H7 (cell line): ENCODE results near the gene MRPL14. TPM values are rescaled to one million over a fixed set of nuclear protein-coding genes. Genes with fewer than 3 reads are reported as not detected.

Source experiments
- DNase-seq: peaks from one replicate; pipeline ENCODE4 v3.0.0; 2012
- H3K27me3 ChIP-seq: 2 replicates; pipeline ENCODE4 v1.6.0; 2011; ENCODE audit warnings: mild to moderate bottlenecking, low read length; ENCODE audit not compliant: control insufficient read depth, insufficient read depth
- H3K36me3 ChIP-seq: replicated peaks from 2 replicates; pipeline ENCODE4 v1.5.1; 2011; ENCODE audit warnings: low read length; ENCODE audit not compliant: control insufficient read depth, insufficient read depth
- H3K4me3 ChIP-seq: 2 replicates; pipeline ENCODE4 v1.5.1; 2011; ENCODE audit warnings: low read depth, mild to moderate bottlenecking, control low read depth, low read length, moderate library complexity; ENCODE audit not compliant: insufficient read depth
- total RNA-seq: library from RNA; depleted of rRNA; stranded (reverse); fragments of >200 nt; shearing (Covaris generic); gene quantifications from 2 replicates; pipeline ENCODE4 v1.2.3, GENCODE V29; 2014

The MRPL14 gene
- total RNA-seq, 1 experiment from 2014 or later = 92.0 TPM

DNA sequence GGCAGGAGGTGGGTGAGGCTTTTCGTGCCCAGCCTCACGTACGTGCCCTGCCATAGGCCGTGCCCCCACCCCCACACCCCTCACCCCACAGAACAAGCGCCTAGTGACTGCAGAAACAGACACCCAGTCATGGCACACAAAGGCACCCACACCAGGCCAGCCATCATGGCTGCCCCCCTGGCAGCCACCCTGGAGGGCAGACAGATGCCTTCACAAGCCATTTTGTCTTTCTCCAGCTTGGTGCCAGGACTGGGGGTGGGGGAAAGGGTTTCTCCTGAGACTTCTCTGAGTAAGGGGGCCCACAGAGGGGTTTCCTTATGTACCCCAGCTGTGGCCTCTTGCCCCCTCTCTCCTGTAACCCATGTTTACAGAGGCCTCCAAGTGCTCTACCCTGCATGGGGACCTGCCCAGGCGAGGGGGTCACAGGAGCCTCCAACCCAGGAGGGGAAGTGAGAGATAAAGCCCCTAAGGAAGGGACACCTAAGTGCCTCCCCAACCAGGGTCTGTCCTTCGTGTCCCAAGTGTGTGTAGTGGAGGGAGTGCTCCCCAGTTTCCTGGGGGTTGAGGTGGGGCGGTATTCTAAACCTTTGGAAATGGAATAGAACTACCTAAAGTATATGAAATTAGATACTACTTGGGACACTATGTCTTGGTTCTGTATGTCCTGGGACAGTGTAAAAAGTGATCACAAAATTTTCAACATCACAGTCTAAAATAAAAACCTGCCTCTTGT lies 49.9 kb downstream of the MRPL14 start:
- DNase-seq = no peak
- no peak overlapping the region for H3K4me3 ChIP-seq
- no peaks in the 10 kb centered on the region for H3K36me3 ChIP-seq
- H3K27me3 ChIP-seq = peaks cover 6% of the 10 kb centered on the region

- peak; percentile 91 for DNase-seq
- peak overlapping the region; percentile 23 for H3K4me3 ChIP-seq
These were observed 50.7 kb downstream of the MRPL14 start for GRCh38 chr6:44076356-44077213.

DNA sequence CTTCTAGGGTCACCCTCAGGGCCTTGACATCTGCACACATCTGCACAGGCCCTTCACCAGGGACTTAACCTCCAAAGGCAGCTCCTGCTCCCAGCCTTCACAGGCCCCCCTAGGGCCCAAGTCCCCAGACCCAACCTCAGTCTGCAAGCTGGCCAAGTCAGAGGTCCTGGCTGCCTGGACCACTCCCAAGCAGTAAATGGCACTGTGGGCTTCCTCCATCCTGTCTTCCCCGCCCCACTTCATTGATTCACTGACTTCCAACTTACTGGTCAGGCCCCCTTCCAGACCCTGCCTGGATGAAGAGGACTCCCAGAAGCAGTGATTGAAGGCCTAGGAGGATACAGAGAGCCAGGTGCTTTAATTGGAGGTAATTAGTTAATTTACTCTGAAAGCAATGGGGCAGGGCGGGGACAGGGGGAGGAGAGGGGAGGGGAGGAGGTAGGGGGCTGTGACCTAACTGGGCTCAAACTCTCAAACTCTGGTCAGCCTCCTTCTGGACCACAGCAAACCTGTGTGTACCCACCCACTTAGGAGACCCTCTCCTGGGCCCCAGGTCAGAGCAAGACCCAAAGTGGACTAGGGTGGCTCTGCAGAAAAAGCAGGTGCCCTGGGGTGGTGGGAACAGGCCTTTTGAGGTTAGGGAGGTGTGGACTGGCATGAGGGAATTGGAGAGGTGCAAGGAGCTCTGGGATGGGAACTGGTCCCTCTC lies 51.5 kb downstream of the MRPL14 start:
- peaks cover 6% of the 10 kb centered on the region for H3K27me3 ChIP-seq
- peak; percentile 52 for DNase-seq
- H3K4me3 ChIP-seq = peak overlapping the region; percentile 23
- H3K36me3 ChIP-seq = no peaks in the 10 kb centered on the region

More at GRCh38 chr6:44076356-44077213, 50.7 kb downstream of the MRPL14 start:
- no peaks in the 10 kb centered on the region for H3K36me3 ChIP-seq
- H3K27me3 ChIP-seq = peaks cover 6% of the 10 kb centered on the region

GRCh38 chr6:44074813-44075646 lies 52.2 kb downstream of the MRPL14 start:
- no peaks in the 10 kb centered on the region for H3K36me3 ChIP-seq
- no peak overlapping the region for H3K4me3 ChIP-seq
- peak; percentile 52 for DNase-seq
- peaks cover 6% of the 10 kb centered on the region for H3K27me3 ChIP-seq

DNA sequence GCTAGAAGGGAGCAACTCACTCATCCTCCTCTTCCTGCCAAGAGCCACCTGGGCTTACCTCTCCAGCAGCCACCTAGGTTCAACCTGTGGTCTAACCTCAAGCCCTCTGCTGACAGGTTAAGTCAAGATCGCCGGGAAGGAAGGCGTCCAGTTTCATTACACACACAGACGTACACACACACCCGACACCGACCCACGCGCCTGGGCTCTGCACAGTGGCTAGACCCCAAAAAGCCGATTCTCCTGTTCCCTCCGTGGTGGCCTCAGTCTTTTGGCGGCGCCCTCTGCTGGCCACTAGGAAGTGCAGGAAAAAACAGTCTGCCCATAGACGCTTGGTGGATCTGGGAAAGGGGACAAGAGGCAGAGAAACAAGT lies 52.8 kb downstream of the MRPL14 start:
- Histone ChIP-seq H3K36me3 (no peaks in the 10 kb centered on the region), H3K4me3 (no peak overlapping the region; the same call in 1 of the 2 replicates), H3K27me3 (peaks cover 6% of the 10 kb centered on the region)
- peak; percentile 91 for DNase-seq

- peaks cover 6% of the 10 kb centered on the region for H3K27me3 ChIP-seq
- no peaks in the 10 kb centered on the region for H3K36me3 ChIP-seq
- DNase-seq = no peak
- peak overlapping the region; percentile 65 for H3K4me3 ChIP-seq
These were observed 53.4 kb downstream of the MRPL14 start for GRCh38 chr6:44073612-44074438.

GRCh38 chr6:44072959-44073611 lies 54.2 kb downstream of the MRPL14 start:
- H3K36me3 ChIP-seq = no peaks in the 10 kb centered on the region
- peaks cover 6% of the 10 kb centered on the region for H3K27me3 ChIP-seq
- peak; percentile 98 for DNase-seq

DNA sequence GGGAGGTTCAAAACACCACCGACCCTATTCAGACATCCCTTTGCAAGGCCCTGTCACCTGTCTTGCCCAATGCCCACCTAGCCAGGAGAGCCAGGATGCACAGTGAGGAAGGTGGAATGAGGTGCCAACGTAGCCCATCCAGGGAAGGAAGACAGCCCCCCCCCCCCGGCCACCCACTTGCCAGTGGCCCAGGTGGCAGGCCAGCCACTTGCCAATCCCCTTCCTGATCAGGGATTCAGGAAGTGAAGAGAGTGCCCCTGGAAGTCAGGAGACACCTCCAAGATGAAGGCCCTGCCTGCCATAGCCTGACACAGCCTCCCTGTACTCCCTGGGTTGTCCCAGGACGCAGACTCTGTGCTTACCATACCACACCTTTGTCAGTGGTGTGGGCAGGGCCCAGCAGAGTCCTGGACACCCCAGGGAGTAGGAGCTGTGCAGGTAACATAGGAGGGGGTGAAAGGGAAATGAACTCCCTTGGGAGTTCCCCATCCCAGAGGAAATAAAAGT lies 54.7 kb downstream of the MRPL14 start:
- Histone ChIP-seq H3K36me3 (no peaks in the 10 kb centered on the region), H3K27me3 (peaks cover 6% of the 10 kb centered on the region), H3K4me3 (peak overlapping the region; percentile 55; the same call in 1 of the 2 replicates)
- DNase-seq = peak; percentile 67

More at GRCh38 chr6:44072959-44073611, 54.2 kb downstream of the MRPL14 start:
- H3K4me3 ChIP-seq = peak overlapping the region; percentile 65

- H3K36me3 ChIP-seq = no peaks in the 10 kb centered on the region
- H3K4me3 ChIP-seq = no peak overlapping the region
- no peak for DNase-seq
- peaks cover 5% of the 10 kb centered on the region for H3K27me3 ChIP-seq
These were observed 55.4 kb downstream of the MRPL14 start for GRCh38 chr6:44071670-44072451.

DNA sequence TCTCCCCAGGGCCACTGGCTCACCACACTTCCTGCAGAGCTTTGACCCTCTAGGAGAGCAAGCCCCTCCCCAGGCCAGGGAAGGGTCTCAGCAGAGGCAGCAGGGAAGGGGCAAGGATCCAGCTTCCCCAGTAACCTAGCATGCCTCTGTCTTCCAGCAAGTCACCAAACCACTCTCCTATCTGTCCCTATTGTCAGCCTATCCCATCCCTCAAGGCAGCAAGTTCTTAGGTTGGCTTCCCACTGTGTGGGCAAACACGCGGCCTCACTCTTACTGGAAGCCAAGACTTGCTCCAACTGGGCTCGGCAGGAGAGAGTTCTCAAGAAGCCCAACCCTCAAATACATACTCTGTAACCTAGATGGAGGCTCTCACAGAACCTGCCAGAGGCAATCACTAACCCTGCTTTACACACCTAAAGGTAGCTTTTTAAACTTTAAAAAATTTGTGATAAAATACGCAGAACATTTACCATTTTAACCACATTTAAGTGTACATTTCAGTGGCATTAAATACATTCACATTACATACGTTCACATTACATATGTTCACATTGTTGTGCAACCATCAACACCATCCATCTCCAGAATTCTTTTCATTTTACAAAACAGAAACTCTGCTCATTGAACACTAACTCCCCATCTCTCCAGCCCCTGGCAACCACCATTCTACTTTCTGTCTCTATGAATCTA lies 58.5 kb downstream of the MRPL14 start:
- Histone ChIP-seq H3K4me3 (no peak overlapping the region), H3K27me3 (no peaks in the 10 kb centered on the region; the same call in 1 of the 2 replicates), H3K36me3 (no peaks in the 10 kb centered on the region)
- peak; percentile 85 for DNase-seq

- Histone ChIP-seq H3K36me3 (no peaks in the 10 kb centered on the region), H3K27me3 (no peaks in the 10 kb centered on the region; the same call in 1 of the 2 replicates), H3K4me3 (no peak overlapping the region)
- DNase-seq = no peak
These were observed 59.8 kb downstream of the MRPL14 start for GRCh38 chr6:44067173-44068139.
